ENCODE results near the gene EFHB. TPM values are rescaled to one million over a fixed set of nuclear protein-coding genes. Genes with fewer than 3 reads are reported as not detected.

EFHB gene
- polyA plus RNA-seq, 2 donors = 0.11 to 1.7 TPM

DNA sequence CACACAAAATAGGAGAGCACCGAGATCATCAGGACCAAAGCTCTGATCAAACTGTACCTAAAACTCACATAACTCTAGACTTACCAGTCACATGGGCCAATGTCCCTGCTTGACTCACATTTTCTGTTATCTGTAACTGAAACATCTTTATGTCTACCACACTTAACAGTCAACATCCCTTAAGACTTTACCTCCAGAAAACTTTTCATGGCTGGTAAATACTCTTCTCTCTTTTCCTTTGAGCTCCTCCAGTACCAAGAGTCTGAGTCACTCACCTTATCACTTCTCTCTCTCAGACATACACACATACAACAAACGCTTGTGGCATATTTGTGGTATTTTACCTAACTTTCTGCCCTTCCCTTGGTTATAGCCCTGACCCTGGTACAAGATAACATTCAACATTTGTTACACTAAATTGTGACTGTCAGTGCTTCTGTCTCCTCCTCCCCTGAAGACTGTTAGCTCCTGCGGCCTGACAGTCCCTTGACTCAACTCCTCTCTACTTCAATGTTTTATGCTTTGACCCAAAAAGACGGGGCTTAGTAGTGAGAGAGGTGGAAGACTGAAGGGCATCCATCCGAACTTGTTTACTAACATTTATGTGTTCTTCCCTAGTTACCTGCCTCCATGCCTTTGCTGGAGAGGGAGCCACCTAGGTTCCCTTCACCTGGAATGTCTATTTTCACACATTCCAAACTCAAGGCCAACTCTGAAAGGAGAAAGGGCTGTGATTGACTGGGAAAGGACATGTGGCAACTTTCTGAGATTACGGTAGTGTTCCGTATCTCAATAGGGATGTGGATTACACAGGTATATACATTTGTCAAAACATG, 3.7 kb upstream of the EFHB start:
- Histone ChIP-seq H3K36me3 (ENCODE audit: control insufficient read depth in 2 of 2, insufficient read depth in 2 of 2, low read length in 1 of 2) (no peaks in the 10 kb centered on the region), H3K4me1 (ENCODE audit: control insufficient read depth in 2 of 2, insufficient read depth in 2 of 2, low read length in 1 of 2) (no peaks in the 10 kb centered on the region), H3K4me3 (ENCODE audit: low read depth in 1 of 2, low read length in 2 of 2) (no peak overlapping the region), H3K27ac (ENCODE audit: low read depth in 2 of 2, low read length in 1 of 2) (no peak overlapping the region), H3K27me3 (ENCODE audit: control insufficient read depth in 1 of 2, insufficient read depth in 2 of 2, low read length in 2 of 2) (no peaks in the 10 kb centered on the region), H3K9me3 (ENCODE audit: control insufficient read depth in 2 of 2, insufficient read depth in 1 of 2, low read depth in 1 of 2, low read length in 1 of 2) (no peaks in the 10 kb centered on the region)
- WGBS, 2 donors = 66 to 67% methylated on average over 7 of the region's 7 CpGs

DNA sequence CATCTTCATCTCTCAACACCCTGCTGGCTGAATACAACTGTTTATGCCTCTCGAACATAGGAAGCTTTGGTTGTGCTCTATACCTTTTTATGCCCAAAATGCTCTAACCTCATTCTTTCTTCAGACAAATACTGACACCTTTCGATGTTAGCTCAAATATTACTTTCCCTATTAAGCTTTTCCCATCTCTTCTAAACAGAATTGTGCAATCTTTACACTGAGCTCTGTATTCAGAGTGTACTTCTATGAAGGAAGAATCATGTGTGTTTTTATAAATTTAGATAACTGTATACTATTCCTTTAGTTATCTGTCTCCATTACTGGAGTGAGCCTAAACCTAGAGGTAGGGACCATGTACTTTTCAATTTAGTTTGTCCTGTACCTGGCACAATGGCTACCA, 1.6 kb downstream of the EFHB start:
- Histone ChIP-seq H3K27me3 (ENCODE audit: control insufficient read depth in 1 of 2, insufficient read depth in 2 of 2, low read length in 2 of 2) (no peaks in the 10 kb centered on the region), H3K36me3 (ENCODE audit: control insufficient read depth in 2 of 2, insufficient read depth in 2 of 2, low read length in 1 of 2) (no peaks in the 10 kb centered on the region), H3K27ac (ENCODE audit: low read depth in 2 of 2, low read length in 1 of 2) (no peak overlapping the region), H3K9me3 (ENCODE audit: control insufficient read depth in 2 of 2, insufficient read depth in 1 of 2, low read depth in 1 of 2, low read length in 1 of 2) (no peaks in the 10 kb centered on the region), H3K4me1 (ENCODE audit: control insufficient read depth in 2 of 2, insufficient read depth in 2 of 2, low read length in 1 of 2) (no peaks in the 10 kb centered on the region), H3K4me3 (ENCODE audit: low read depth in 1 of 2, low read length in 2 of 2) (no peak overlapping the region)
- 89 to 92% methylated on average over 2 of the region's 2 CpGs for WGBS, 2 donors

DNA sequence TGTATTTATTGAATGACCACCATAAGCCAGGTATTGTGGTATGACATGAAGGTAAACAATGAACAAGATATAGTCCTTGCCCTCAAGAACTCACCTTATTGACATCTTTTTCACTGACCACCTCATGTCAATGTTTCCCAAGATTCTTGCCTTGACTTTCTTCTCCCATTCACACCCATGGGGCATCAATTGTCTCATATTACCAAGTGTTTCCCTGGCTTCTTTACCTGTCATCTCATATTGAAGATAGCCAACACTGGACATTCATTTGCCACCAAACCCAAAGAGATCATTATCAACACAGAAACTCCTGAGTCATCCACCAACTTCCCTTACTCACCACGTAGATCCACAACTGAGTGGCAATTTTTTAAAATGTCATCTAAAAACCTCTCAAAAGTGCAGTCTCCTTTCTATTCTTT, 2.2 kb downstream of the EFHB start:
- Histone ChIP-seq H3K27ac (ENCODE audit: low read depth in 2 of 2, low read length in 1 of 2) (no peak overlapping the region), H3K4me3 (ENCODE audit: low read depth in 1 of 2, low read length in 2 of 2) (no peak overlapping the region), H3K27me3 (ENCODE audit: control insufficient read depth in 1 of 2, insufficient read depth in 2 of 2, low read length in 2 of 2) (no peaks in the 10 kb centered on the region), H3K9me3 (ENCODE audit: control insufficient read depth in 2 of 2, insufficient read depth in 1 of 2, low read depth in 1 of 2, low read length in 1 of 2) (no peaks in the 10 kb centered on the region), H3K36me3 (ENCODE audit: control insufficient read depth in 2 of 2, insufficient read depth in 2 of 2, low read length in 1 of 2) (no peaks in the 10 kb centered on the region), H3K4me1 (ENCODE audit: control insufficient read depth in 2 of 2, insufficient read depth in 2 of 2, low read length in 1 of 2) (no peaks in the 10 kb centered on the region)
- WGBS, 2 donors = 58 to 66% methylated on average over 1 of the region's 1 CpG

DNA sequence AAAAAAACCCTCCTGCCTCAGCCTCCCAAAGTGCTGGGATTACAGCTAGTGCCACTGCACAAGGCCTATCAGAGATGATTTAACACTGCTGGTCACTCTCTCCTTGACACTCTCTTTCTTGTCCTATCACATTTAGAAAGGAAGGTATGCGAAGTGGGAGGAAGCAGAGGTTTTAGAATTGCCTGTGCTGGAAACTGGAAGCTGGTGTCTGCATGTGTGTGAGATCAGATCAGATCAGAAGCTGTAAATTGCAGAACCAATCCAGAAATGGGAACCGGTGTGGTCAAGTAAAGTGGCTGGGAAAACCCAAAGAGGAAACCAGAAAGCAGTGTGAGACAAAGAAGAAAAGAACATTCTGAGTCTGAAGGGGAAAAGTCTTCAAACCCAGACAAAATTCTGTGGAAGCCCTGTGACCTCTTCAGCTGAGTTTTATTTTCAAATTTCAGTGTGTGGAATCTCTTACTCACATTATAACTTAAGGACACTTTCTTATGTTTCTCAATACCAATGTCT, 2.8 kb downstream of the EFHB start:
- no peaks in the 10 kb centered on the region for H3K9me3 ChIP-seq (ENCODE audit: control insufficient read depth in 2 of 2, insufficient read depth in 1 of 2, low read depth in 1 of 2, low read length in 1 of 2)
- no peaks in the 10 kb centered on the region for H3K36me3 ChIP-seq (ENCODE audit: control insufficient read depth in 2 of 2, insufficient read depth in 2 of 2, low read length in 1 of 2)
- H3K27me3 ChIP-seq (ENCODE audit: control insufficient read depth in 1 of 2, insufficient read depth in 2 of 2, low read length in 2 of 2) = no peaks in the 10 kb centered on the region
- H3K27ac ChIP-seq (ENCODE audit: low read depth in 2 of 2, low read length in 1 of 2) = no peak overlapping the region
- 79 to 81% methylated on average over 2 of the region's 2 CpGs for WGBS, 2 donors
- no peak overlapping the region for H3K4me3 ChIP-seq (ENCODE audit: low read depth in 1 of 2, low read length in 2 of 2)
- no peaks in the 10 kb centered on the region for H3K4me1 ChIP-seq (ENCODE audit: control insufficient read depth in 2 of 2, insufficient read depth in 2 of 2, low read length in 1 of 2)

DNA sequence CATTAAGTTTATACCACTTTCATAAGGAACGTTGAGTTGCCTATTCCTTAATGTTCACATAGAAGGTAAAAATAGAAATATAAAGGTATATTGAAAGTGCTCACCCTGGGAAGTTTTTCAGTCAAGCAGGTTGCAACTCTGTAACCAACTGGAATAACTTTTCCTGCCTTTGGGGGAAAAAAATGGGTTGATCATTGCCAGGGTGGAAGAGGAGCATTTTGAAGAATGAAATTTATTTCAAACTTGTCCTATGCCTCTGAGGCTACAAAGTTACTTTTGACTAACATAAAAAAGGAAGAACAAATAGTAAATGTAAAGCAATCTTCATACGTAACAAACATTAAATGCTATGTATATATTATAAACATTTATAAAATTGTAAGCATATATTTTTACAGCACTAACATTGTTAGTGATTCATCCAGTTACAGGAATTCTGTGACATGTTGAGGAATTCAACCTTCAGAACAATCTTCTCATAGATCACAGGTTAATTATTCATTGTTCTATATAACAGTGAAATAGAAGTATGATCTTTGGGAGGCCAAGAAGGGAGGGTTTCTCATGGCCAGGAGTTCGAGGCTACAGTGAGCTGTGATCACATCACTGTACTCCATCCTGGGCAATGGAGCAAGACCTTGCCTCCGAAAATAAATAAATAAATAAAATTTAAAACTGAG, 13.5 kb downstream of the EFHB start:
- Histone ChIP-seq H3K27ac (ENCODE audit: low read depth in 2 of 2, low read length in 1 of 2) (no peak overlapping the region), H3K36me3 (ENCODE audit: control insufficient read depth in 2 of 2, insufficient read depth in 2 of 2, low read length in 1 of 2) (no peaks in the 10 kb centered on the region), H3K9me3 (ENCODE audit: control insufficient read depth in 2 of 2, insufficient read depth in 1 of 2, low read depth in 1 of 2, low read length in 1 of 2) (no peaks in the 10 kb centered on the region), H3K4me1 (ENCODE audit: control insufficient read depth in 2 of 2, insufficient read depth in 2 of 2, low read length in 1 of 2) (no peaks in the 10 kb centered on the region), H3K27me3 (ENCODE audit: control insufficient read depth in 1 of 2, insufficient read depth in 2 of 2, low read length in 2 of 2) (no peaks in the 10 kb centered on the region), H3K4me3 (ENCODE audit: low read depth in 1 of 2, low read length in 2 of 2) (no peak overlapping the region)
- WGBS, 2 donors = 73 to 87% methylated on average over 4 of the region's 4 CpGs

DNA sequence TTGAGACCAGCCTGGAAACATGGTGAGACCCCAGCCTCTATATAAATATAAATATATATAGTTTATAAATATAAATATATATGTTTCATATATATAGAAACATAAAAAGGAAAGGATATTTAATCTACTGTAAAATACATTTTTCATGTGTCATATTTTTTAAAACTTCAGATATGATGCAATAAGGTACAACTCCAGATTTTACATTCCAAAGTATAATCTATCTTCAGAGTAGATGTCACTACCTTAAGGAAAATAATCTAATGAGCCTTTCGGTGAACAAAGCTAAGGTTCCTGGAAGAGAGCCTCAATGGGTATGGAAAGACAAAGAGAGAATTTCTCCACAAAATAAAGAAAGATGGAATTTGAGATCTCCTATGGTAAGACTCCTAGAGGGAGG, 16.9 kb downstream of the EFHB start:
- Histone ChIP-seq H3K27ac (ENCODE audit: low read depth in 2 of 2, low read length in 1 of 2) (no peak overlapping the region), H3K9me3 (ENCODE audit: control insufficient read depth in 2 of 2, insufficient read depth in 1 of 2, low read depth in 1 of 2, low read length in 1 of 2) (no peaks in the 10 kb centered on the region), H3K4me1 (ENCODE audit: control insufficient read depth in 2 of 2, insufficient read depth in 2 of 2, low read length in 1 of 2) (no peaks in the 10 kb centered on the region), H3K36me3 (ENCODE audit: control insufficient read depth in 2 of 2, insufficient read depth in 2 of 2, low read length in 1 of 2) (no peaks in the 10 kb centered on the region), H3K4me3 (ENCODE audit: low read depth in 1 of 2, low read length in 2 of 2) (no peak overlapping the region), H3K27me3 (ENCODE audit: control insufficient read depth in 1 of 2, insufficient read depth in 2 of 2, low read length in 2 of 2) (no peaks in the 10 kb centered on the region)
- WGBS, 2 donors = 90 to 94% methylated on average over 1 of the region's 1 CpG

DNA sequence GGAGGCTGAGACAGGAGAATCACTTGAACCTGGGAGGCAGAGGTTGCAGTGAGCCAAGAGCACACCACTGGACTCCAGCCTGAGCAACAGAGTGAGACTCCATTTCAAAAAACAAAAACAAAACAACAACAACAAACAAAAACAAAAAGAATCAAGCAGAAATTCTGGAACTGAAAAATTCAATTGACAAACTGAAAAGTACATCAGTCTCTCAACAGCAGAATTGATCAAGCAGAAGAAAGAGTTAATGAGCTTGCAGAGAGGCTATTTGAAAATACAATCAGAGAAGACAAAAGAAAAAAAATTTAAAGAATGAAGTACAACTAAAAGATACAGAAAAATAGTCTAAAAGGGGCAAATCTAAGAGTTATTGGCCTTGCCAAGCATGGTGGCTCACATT, 22.6 kb downstream of the EFHB start:
- Histone ChIP-seq H3K4me1 (ENCODE audit: control insufficient read depth in 2 of 2, insufficient read depth in 2 of 2, low read length in 1 of 2) (no peaks in the 10 kb centered on the region), H3K4me3 (ENCODE audit: low read depth in 1 of 2, low read length in 2 of 2) (no peak overlapping the region), H3K36me3 (ENCODE audit: control insufficient read depth in 2 of 2, insufficient read depth in 2 of 2, low read length in 1 of 2) (no peaks in the 10 kb centered on the region), H3K27ac (ENCODE audit: low read depth in 2 of 2, low read length in 1 of 2) (no peak overlapping the region), H3K27me3 (ENCODE audit: control insufficient read depth in 1 of 2, insufficient read depth in 2 of 2, low read length in 2 of 2) (no peaks in the 10 kb centered on the region), H3K9me3 (ENCODE audit: control insufficient read depth in 2 of 2, insufficient read depth in 1 of 2, low read depth in 1 of 2, low read length in 1 of 2) (peaks cover 0 to 3% of the 10 kb centered on the region in 2 donors)

DNA sequence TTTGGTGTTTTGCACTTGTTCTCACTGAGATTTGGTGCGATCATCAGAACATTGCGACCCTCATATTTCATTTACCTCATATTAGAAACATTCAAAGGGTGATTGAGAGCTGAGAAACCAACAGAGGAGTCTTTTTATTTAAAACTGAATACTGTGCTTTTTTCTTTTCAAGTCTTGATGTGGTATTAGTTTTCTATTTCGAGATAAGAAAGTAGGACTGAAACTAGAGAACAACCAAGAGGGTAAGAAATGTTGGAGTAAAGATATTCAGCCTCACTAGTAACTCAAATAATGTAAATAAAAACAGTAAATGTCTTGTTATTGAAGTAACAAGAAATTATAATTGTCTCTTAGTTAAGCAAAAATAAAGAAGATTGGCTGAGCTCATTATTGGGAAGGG, 26.5 kb downstream of the EFHB start:
- H3K27me3 ChIP-seq (ENCODE audit: control insufficient read depth in 1 of 2, insufficient read depth in 2 of 2, low read length in 2 of 2) = no peaks in the 10 kb centered on the region
- 87% methylated on average over 3 of the region's 3 CpGs for WGBS, 2 donors
- H3K9me3 ChIP-seq (ENCODE audit: control insufficient read depth in 2 of 2, insufficient read depth in 1 of 2, low read depth in 1 of 2, low read length in 1 of 2) = peaks cover 0 to 3% of the 10 kb centered on the region in 2 donors
- H3K27ac ChIP-seq (ENCODE audit: low read depth in 2 of 2, low read length in 1 of 2) = no peak overlapping the region
- H3K36me3 ChIP-seq (ENCODE audit: control insufficient read depth in 2 of 2, insufficient read depth in 2 of 2, low read length in 1 of 2) = no peaks in the 10 kb centered on the region
- H3K4me1 ChIP-seq (ENCODE audit: control insufficient read depth in 2 of 2, insufficient read depth in 2 of 2, low read length in 1 of 2) = no peaks in the 10 kb centered on the region
- no peak overlapping the region for H3K4me3 ChIP-seq (ENCODE audit: low read depth in 1 of 2, low read length in 2 of 2)

DNA sequence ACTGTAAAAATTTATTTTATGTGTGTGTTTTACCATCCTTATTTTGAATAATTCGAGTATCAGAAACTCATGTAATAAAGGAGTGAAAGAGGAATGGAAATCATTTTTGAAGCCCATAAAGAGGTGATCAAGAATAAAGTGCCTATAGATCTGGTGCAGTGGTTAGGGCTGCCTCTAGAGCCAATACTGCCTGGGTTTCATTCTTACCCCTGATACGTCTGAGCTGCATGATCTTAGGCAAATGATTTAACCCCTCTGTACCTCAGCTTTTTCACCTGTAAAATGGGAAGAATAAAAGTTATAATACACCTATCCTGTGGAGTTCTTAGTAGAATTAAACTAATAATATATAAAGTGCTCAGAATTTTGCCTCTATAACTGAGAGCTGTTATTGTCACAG, 30.4 kb downstream of the EFHB start:
- H3K4me3 ChIP-seq (ENCODE audit: low read depth in 1 of 2, low read length in 2 of 2) = no peak overlapping the region
- 72 to 78% methylated on average over 2 of the region's 2 CpGs for WGBS, 2 donors
- H3K4me1 ChIP-seq (ENCODE audit: control insufficient read depth in 2 of 2, insufficient read depth in 2 of 2, low read length in 1 of 2) = no peaks in the 10 kb centered on the region
- H3K36me3 ChIP-seq (ENCODE audit: control insufficient read depth in 2 of 2, insufficient read depth in 2 of 2, low read length in 1 of 2) = no peaks in the 10 kb centered on the region
- no peak overlapping the region for H3K27ac ChIP-seq (ENCODE audit: low read depth in 2 of 2, low read length in 1 of 2)
- H3K9me3 ChIP-seq (ENCODE audit: control insufficient read depth in 2 of 2, insufficient read depth in 1 of 2, low read depth in 1 of 2, low read length in 1 of 2) = no peaks in the 10 kb centered on the region
- no peaks in the 10 kb centered on the region for H3K27me3 ChIP-seq (ENCODE audit: control insufficient read depth in 1 of 2, insufficient read depth in 2 of 2, low read length in 2 of 2)
